ENCODE measurements around the gene C14orf180. TPM values are rescaled to one million over a fixed set of nuclear protein-coding genes. Genes with fewer than 3 reads are reported as not detected.

The C14orf180 gene
- polyA plus RNA-seq, 1 experiment: not detected

GRCh38 chr14:104561632-104562495 lies 17.7 kb upstream of the C14orf180 start:
- POLR2A ChIA-PET: no interaction called here
- Histone ChIP-seq H3K27me3 (ENCODE audit: control insufficient read depth, insufficient read depth, low read length) (peaks cover 6% of the 10 kb centered on the region), H3K27ac (ENCODE audit: low read depth, low read length) (no peak overlapping the region), H3K4me3 (ENCODE audit: low read depth, low read length) (no peak overlapping the region), H3K9me3 (ENCODE audit: control insufficient read depth, insufficient read depth, low read length) (no peaks in the 10 kb centered on the region; the same call in 1 of the 2 replicates)
- CTCF ChIA-PET: interaction anchor here (1.1 kb wide), 1 partner anchor 484 kb away, joined by 3 read pairs; no protein-coding TSS in a partner anchor
- DNase-seq (ENCODE audit: low read depth, low spot score): no peak
- no peak for TF ChIP-seq CTCF (IDR thresholded peaks at IDR 0.05; ENCODE audit: low read depth, low read length)

GRCh38 chr14:104562606-104563005 lies 17.0 kb upstream of the C14orf180 start:
- H3K9me3 ChIP-seq (ENCODE audit: control insufficient read depth, insufficient read depth, low read length): no peaks in the 10 kb centered on the region; the same call in 1 of the 2 replicates
- no peak overlapping the region for H3K27ac ChIP-seq (ENCODE audit: low read depth, low read length)
- H3K27me3 ChIP-seq (ENCODE audit: control insufficient read depth, insufficient read depth, low read length): peaks cover 6% of the 10 kb centered on the region
- H3K4me3 ChIP-seq (ENCODE audit: low read depth, low read length): no peak overlapping the region
- ChIA-PET CTCF (interaction anchor here (1.1 kb wide), 1 partner anchor 485 kb away, joined by 3 read pairs; no protein-coding TSS in a partner anchor), POLR2A (no interaction called here)
- TF ChIP-seq CTCF (IDR thresholded peaks at IDR 0.05; ENCODE audit: low read depth, low read length): no peak
- no peak for DNase-seq (ENCODE audit: low read depth, low spot score)

GRCh38 chr14:104563191-104563741 lies 16.3 kb upstream of the C14orf180 start:
- CTCF ChIA-PET: interaction anchor here (0.6 to 1.1 kb wide), 3 partner anchors 145 to 487 kb away, joined by 3 to 7 read pairs (median 5); no protein-coding TSS in a partner anchor
- Histone ChIP-seq H3K4me3 (ENCODE audit: low read depth, low read length) (no peak overlapping the region), H3K9me3 (ENCODE audit: control insufficient read depth, insufficient read depth, low read length) (no peaks in the 10 kb centered on the region; the same call in 1 of the 2 replicates), H3K27ac (ENCODE audit: low read depth, low read length) (no peak overlapping the region), H3K27me3 (ENCODE audit: control insufficient read depth, insufficient read depth, low read length) (peaks cover 6% of the 10 kb centered on the region)
- POLR2A ChIA-PET: no interaction called here
- TF ChIP-seq CTCF (IDR thresholded peaks at IDR 0.05; ENCODE audit: low read depth, low read length): no peak
- no peak for DNase-seq (ENCODE audit: low read depth, low spot score)

- H3K9me3 ChIP-seq (ENCODE audit: control insufficient read depth, insufficient read depth, low read length): no peaks in the 10 kb centered on the region; the same call in 1 of the 2 replicates
- H3K27me3 ChIP-seq (ENCODE audit: control insufficient read depth, insufficient read depth, low read length): peaks cover 6% of the 10 kb centered on the region
- ChIA-PET POLR2A (no interaction called here), CTCF (interaction anchor here (0.5 to 2.0 kb wide), 5 partner anchors 17 to 488 kb away, joined by 4 to 9 read pairs (median 6); no protein-coding TSS in a partner anchor)
- no peak overlapping the region for H3K27ac ChIP-seq (ENCODE audit: low read depth, low read length)
- no peak overlapping the region for H3K4me3 ChIP-seq (ENCODE audit: low read depth, low read length)
- no peak for DNase-seq (ENCODE audit: low read depth, low spot score)
- peak; percentile 54 for TF ChIP-seq CTCF (IDR thresholded peaks at IDR 0.05; ENCODE audit: low read depth, low read length)
Measured at GRCh38 chr14:104563742-104564615, 15.6 kb upstream of the C14orf180 start.
